Right renal cortex interstitium (tissue), 3 donors: Measurements from ENCODE around the gene SLC2A5. TPM values are rescaled to one million over a fixed set of nuclear protein-coding genes. Genes with fewer than 3 reads are reported as not detected.

ENCODE experiments used
- polyA plus RNA-seq, 3 donors: library from polyadenylated mRNA; unstranded; fragments of 120-200 nt; gene quantifications; one replicate each; pipeline ENCODE4 v1.2.1, GENCODE V29; 2013; ENCODE audit not compliant: insufficient read length in 3 of 3

SLC2A5 gene
- polyA plus RNA-seq, 3 donors, result 0.85 to 0.92 (median 0.86) TPM

Other genes with a start within 250 kb of the SLC2A5 start
- gene ENO1, start 190.9 kb downstream of the SLC2A5 start, polyA plus RNA-seq, result 100 to 1,000 TPM; 871 to 964 (median 929) TPM
- under 1 TPM in 1 of 3 donors, not detected in 2; 0.08 TPM for gene CA6, start 123.8 kb downstream of the SLC2A5 start, polyA plus RNA-seq
- not detected for gene SLC2A7, start 43.2 kb downstream of the SLC2A5 start, polyA plus RNA-seq
- 1 to 10 TPM; 1.0 to 1.5 (median 1.4) TPM for gene GPR157, start 59.5 kb upstream of the SLC2A5 start, polyA plus RNA-seq
- gene H6PD, start 165.1 kb upstream of the SLC2A5 start, polyA plus RNA-seq, result 10 to 100 TPM; 33.9 to 37.6 (median 36.7) TPM
- 10 to 100 TPM; 10.8 to 11.8 (median 11.6) TPM for gene SPSB1, start 223.3 kb upstream of the SLC2A5 start, polyA plus RNA-seq